HepG2 (cell line): ENCODE measurements around the gene SOCS1. TPM values are rescaled to one million over a fixed set of nuclear protein-coding genes. Genes with fewer than 3 reads are reported as not detected.

Experiments
- ATF2 ChIP-seq: sonication (generic); formaldehyde crosslinking; IDR thresholded peaks from 2 replicates; pipeline ENCODE4 v1.4.0; 2020; ENCODE audit warnings: missing genetic modification reagents
- DR1 ChIP-seq: sonication (generic); formaldehyde crosslinking; IDR thresholded peaks from 2 replicates; pipeline ENCODE4 v1.8.0; 2021; ENCODE audit warnings: mild to moderate bottlenecking, missing genetic modification reagents, inconsistent platforms
- MAZ ChIP-seq, 2 experiments: sonication (generic) in 1 of 2; formaldehyde crosslinking in 1 of 2; IDR thresholded peaks; 2 replicates each; pipeline versions ENCODE4 v1.5.0 to v1.6.1; 2012 to 2020; ENCODE audit warnings: low read depth in 2 of 2, mild to moderate bottlenecking in 2 of 2, borderline replicate concordance in 1 of 2, improper control_type of control experiment in 1 of 2, low read length in 1 of 2, missing genetic modification reagents in 1 of 2, moderate library complexity in 1 of 2
- MIXL1 ChIP-seq: IDR thresholded peaks from 2 replicates; pipeline ENCODE4 v1.6.1; 2016
- PCBP2 ChIP-seq: fragments of 200-400 bp; formaldehyde crosslinking; optimal IDR thresholded peaks from 2 replicates; pipeline ENCODE3; 2018; ENCODE audit warnings: low read length, low read depth; ENCODE audit not compliant: poor library complexity, severe bottlenecking
- RAD21 ChIP-seq: fragments of 450-650 bp; formaldehyde crosslinking; IDR thresholded peaks from 2 replicates; pipeline ENCODE4 v1.5.0; 2020; ENCODE audit warnings: mild to moderate bottlenecking
- TFE3 ChIP-seq: IDR thresholded peaks from 2 replicates; pipeline ENCODE4 v1.6.1; 2016
- THAP7 ChIP-seq: sonication (generic); formaldehyde crosslinking; IDR thresholded peaks from 2 replicates; pipeline ENCODE4 v1.8.1; 2023; ENCODE audit warnings: mild to moderate bottlenecking, missing genetic modification reagents
- ZBTB10 ChIP-seq: sonication (generic); formaldehyde crosslinking; IDR thresholded peaks from 2 replicates; pipeline ENCODE4 v1.4.0; 2020; ENCODE audit warnings: missing genetic modification reagents, borderline replicate concordance
- ZNF180 ChIP-seq: sonication (generic); formaldehyde crosslinking; IDR thresholded peaks from 2 replicates; pipeline ENCODE4 v1.4.0; 2020; ENCODE audit warnings: low read depth, missing genetic modification reagents, borderline replicate concordance
- ZNF260 ChIP-seq: sonication (generic); formaldehyde crosslinking; IDR thresholded peaks from 2 replicates; pipeline ENCODE4 v1.4.0; 2020; ENCODE audit warnings: missing genetic modification reagents, low read depth, mild to moderate bottlenecking, borderline replicate concordance
- ZNF275 ChIP-seq: sonication (generic); formaldehyde crosslinking; IDR thresholded peaks from 2 replicates; pipeline ENCODE4 v1.8.0; 2022; ENCODE audit warnings: missing genetic modification reagents, mild to moderate bottlenecking, inconsistent platforms, borderline replicate concordance
- ZNF460 ChIP-seq: sonication (generic); formaldehyde crosslinking; IDR thresholded peaks from 2 replicates; pipeline ENCODE4 v1.5.1; 2020; ENCODE audit warnings: missing genetic modification reagents, mild to moderate bottlenecking, borderline replicate concordance
- ZNF512B ChIP-seq: sonication (generic); formaldehyde crosslinking; IDR thresholded peaks from 2 replicates; pipeline ENCODE4 v1.5.1; 2020; ENCODE audit warnings: missing genetic modification reagents, mild to moderate bottlenecking, borderline replicate concordance
- ZNF558 ChIP-seq: sonication (generic); formaldehyde crosslinking; IDR thresholded peaks from 2 replicates; pipeline ENCODE4 v1.9.0; 2022; ENCODE audit warnings: mild to moderate bottlenecking, missing genetic modification reagents, borderline replicate concordance
- polyA plus RNA-seq, 8 experiments: library from polyadenylated mRNA; depleted of rRNA in 3 of 8; stranded (reverse) in 7 of 8; unstranded in 1 of 8; fragments of >200 nt; fragmentation: Illumina TruSeq in 4 of 8; extraction: Trizol in 4 of 8; gene quantifications; 2 replicates each; pipeline versions ENCODE4 v1.2.1 to v1.2.3, GENCODE V29; 2011 to 2016; ENCODE audit warnings: low read depth in 4 of 8, missing spikeins in 1 of 8, mixed read lengths in 1 of 8; ENCODE audit not compliant: insufficient read depth in 1 of 8
- total RNA-seq, 5 experiments: library from RNA; depleted of rRNA; stranded (reverse); fragments of >200 nt; fragmentation: Illumina TruSeq; extraction: Trizol; gene quantifications; 2 replicates each; pipeline ENCODE4 v1.2.3, GENCODE V29; 2016; ENCODE audit warnings: low read depth in 1 of 5

The SOCS1 gene
- total and polyA plus RNA-seq, 2 of the 13 experiments (the other 11 are each of a cell fraction or from before 2014, with no cell fraction given): 5.3 to 6.3 TPM

- peak; percentile 60; the same call in 1 of the 2 replicates for TF ChIP-seq ZNF275
- TF ChIP-seq MAZ (IDR thresholded peaks at IDR 0.05; ENCODE audit: borderline replicate concordance, low read depth, low read length): no peak
- TF ChIP-seq MAZ (CRISPR knock-in tag; IDR thresholded peaks at IDR 0.05; ENCODE audit: low read depth): no peak
- TF ChIP-seq ZNF460 (CRISPR knock-in tag): no peak
- 0 out of 2 replicates have a peak, but pooled peaks have one; percentile 3 for TF ChIP-seq ZBTB10 (CRISPR knock-in tag)
- no peak for TF ChIP-seq DR1 (CRISPR knock-in tag)
- no peak; the same call in 1 of the 2 replicates for TF ChIP-seq THAP7 (CRISPR knock-in tag)
- TF ChIP-seq ZNF260 (CRISPR knock-in tag): no peak
- TF ChIP-seq ZNF180 (CRISPR knock-in tag): no peak
- no peak for TF ChIP-seq PCBP2
- TF ChIP-seq RAD21 (CRISPR knock-in tag): 0 out of 2 replicates have a peak, but pooled peaks have one; percentile 17
- TF ChIP-seq ZNF512B (CRISPR knock-in tag): 0 out of 2 replicates have a peak, but pooled peaks have one; percentile 33
- 0 out of 2 replicates have a peak, but pooled peaks have one; percentile 52 for TF ChIP-seq ZNF558 (CRISPR knock-in tag)
- no peak for TF ChIP-seq ATF2 (CRISPR knock-in tag)
- TF ChIP-seq TFE3 (CRISPR knock-in tag): no peak
- no peak for TF ChIP-seq MIXL1 (CRISPR knock-in tag)
These were observed 3.9 kb upstream of the SOCS1 start (continued) for GRCh38 chr16:11259655-11260595.
